Measurements from ENCODE around the gene MEIOB. TPM values are rescaled to one million over a fixed set of nuclear protein-coding genes. Genes with fewer than 3 reads are reported as not detected.

Gene MEIOB
- total RNA-seq, 1 experiment from 2014 or later: not detected

GRCh38 chr16:1879477-1879876 lies 7.5 kb upstream of the MEIOB start:
- Histone ChIP-seq H3K27ac (ENCODE audit: low read length) (no peak overlapping the region), H2AFZ (ENCODE audit: low read length) (no peak overlapping the region), H3K79me2 (ENCODE audit: low read length) (no peaks in the 10 kb centered on the region), H3K4me1 (ENCODE audit: insufficient read depth, low read length) (no peaks in the 10 kb centered on the region), H3K4me2 (ENCODE audit: low read length) (no peak overlapping the region), H3K9me2 (replicated peaks; ENCODE audit: low read length) (no peaks in the 10 kb centered on the region), H3K27me3 (ENCODE audit: low read length) (no peaks in the 10 kb centered on the region), H3K4me3 (ENCODE audit: low read length) (no peak overlapping the region), H3K36me3 (ENCODE audit: low read depth, low read length) (no peaks in the 10 kb centered on the region), H3K9me3 (ENCODE audit: low read length) (no peaks in the 10 kb centered on the region), H4K20me1 (ENCODE audit: low read length) (no peaks in the 10 kb centered on the region), H3F3A (ENCODE audit: low read length, unreplicated experiment) (no peaks in the 10 kb centered on the region), H3K9ac (ENCODE audit: low read length) (no peak overlapping the region)
- ATAC-seq (no peak), DNase-seq (no peak)
- intact Hi-C loops (cut with micrococcal nuclease): no loop called here
- TF ChIP-seq CTCF (conservative IDR thresholded peaks at IDR 0.05; ENCODE audit: low read depth, low read length): no peak
- no peak for TF ChIP-seq EZH2 (IDR thresholded peaks at IDR 0.05; ENCODE audit: low read length, unreplicated experiment)
- TF ChIP-seq EZH2phosphoT487 (IDR thresholded peaks at IDR 0.05; ENCODE audit: borderline replicate concordance, low read length): no peak
- BruUV-seq (replicated peaks): no TSS peak
- CTCF ChIA-PET: no interaction called here
- POLR2A ChIA-PET (ENCODE audit: unreplicated experiment): no interaction called here

- H2AFZ ChIP-seq (ENCODE audit: low read length): no peak overlapping the region
- TF ChIP-seq CTCF (conservative IDR thresholded peaks at IDR 0.05; ENCODE audit: low read depth, low read length) (no peak), EZH2 (IDR thresholded peaks at IDR 0.05; ENCODE audit: low read length, unreplicated experiment) (no peak), EZH2phosphoT487 (IDR thresholded peaks at IDR 0.05; ENCODE audit: borderline replicate concordance, low read length) (no peak)
- POLR2A ChIA-PET (ENCODE audit: unreplicated experiment): no interaction called here
Observed at GRCh38 chr16:1878256-1878655, 6.3 kb upstream of the MEIOB start.

DNA sequence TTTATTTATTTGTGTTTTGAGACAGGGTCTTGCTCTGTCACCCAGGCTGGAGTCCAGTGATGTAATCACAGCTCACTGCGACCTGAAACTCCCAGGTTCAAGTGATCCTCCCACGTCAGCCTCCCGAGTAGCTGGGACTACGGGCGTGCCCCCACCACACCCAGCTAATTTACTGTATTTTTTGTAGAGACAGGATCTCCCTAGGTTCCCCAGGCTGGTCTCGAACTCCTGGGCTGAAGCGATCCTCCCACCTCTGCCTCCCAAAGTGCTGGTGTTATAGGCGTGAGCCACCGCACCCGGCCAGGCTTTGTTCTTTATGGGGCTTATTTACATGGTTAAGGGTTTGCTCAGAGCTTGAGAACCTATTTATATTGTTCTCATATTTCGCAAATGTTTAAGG lies 5.8 kb upstream of the MEIOB start:
- H3K4me2 ChIP-seq (ENCODE audit: low read length): no peak overlapping the region
- H3K79me2 ChIP-seq (ENCODE audit: low read length): no peaks in the 10 kb centered on the region
- no peaks in the 10 kb centered on the region for H4K20me1 ChIP-seq (ENCODE audit: low read length)
- no peaks in the 10 kb centered on the region for H3K27me3 ChIP-seq (ENCODE audit: low read length)
- ATAC-seq (no peak), DNase-seq (peak; percentile 17)
- no TSS peak for BruUV-seq (replicated peaks)
- TF ChIP-seq EZH2 (IDR thresholded peaks at IDR 0.05; ENCODE audit: low read length, unreplicated experiment): no peak
- TF ChIP-seq CTCF (conservative IDR thresholded peaks at IDR 0.05; ENCODE audit: low read depth, low read length): no peak
- no peak for TF ChIP-seq EZH2phosphoT487 (IDR thresholded peaks at IDR 0.05; ENCODE audit: borderline replicate concordance, low read length)
- H3K36me3 ChIP-seq (ENCODE audit: low read depth, low read length): no peaks in the 10 kb centered on the region
- no peak overlapping the region for H3K27ac ChIP-seq (ENCODE audit: low read length)
- ChIA-PET CTCF (no interaction called here), POLR2A (ENCODE audit: unreplicated experiment) (no interaction called here)
- no peak overlapping the region for H3K4me3 ChIP-seq (ENCODE audit: low read length)
- no peaks in the 10 kb centered on the region for H3K9me2 ChIP-seq (replicated peaks; ENCODE audit: low read length)
- no peaks in the 10 kb centered on the region for H3K4me1 ChIP-seq (ENCODE audit: insufficient read depth, low read length)
- intact Hi-C loops (cut with micrococcal nuclease): no loop called here
- H3F3A ChIP-seq (ENCODE audit: low read length, unreplicated experiment): no peaks in the 10 kb centered on the region
- no peaks in the 10 kb centered on the region for H3K9me3 ChIP-seq (ENCODE audit: low read length)
- H2AFZ ChIP-seq (ENCODE audit: low read length): no peak overlapping the region
- H3K9ac ChIP-seq (ENCODE audit: low read length): no peak overlapping the region

More at GRCh38 chr16:1878256-1878655, 6.3 kb upstream of the MEIOB start:
- H3K27ac ChIP-seq (ENCODE audit: low read length): no peak overlapping the region
- ATAC-seq (no peak), DNase-seq (no peak)
- H3K79me2 ChIP-seq (ENCODE audit: low read length): no peaks in the 10 kb centered on the region
- no peaks in the 10 kb centered on the region for H3K27me3 ChIP-seq (ENCODE audit: low read length)
- H3F3A ChIP-seq (ENCODE audit: low read length, unreplicated experiment): no peaks in the 10 kb centered on the region
- H3K36me3 ChIP-seq (ENCODE audit: low read depth, low read length): no peaks in the 10 kb centered on the region
- H3K9ac ChIP-seq (ENCODE audit: low read length): no peak overlapping the region
- no peaks in the 10 kb centered on the region for H3K9me2 ChIP-seq (replicated peaks; ENCODE audit: low read length)
- CTCF ChIA-PET: no interaction called here
- no peaks in the 10 kb centered on the region for H3K9me3 ChIP-seq (ENCODE audit: low read length)
- intact Hi-C loops (cut with micrococcal nuclease): no loop called here
- H4K20me1 ChIP-seq (ENCODE audit: low read length): no peaks in the 10 kb centered on the region
- no peak overlapping the region for H3K4me3 ChIP-seq (ENCODE audit: low read length)
- H3K4me1 ChIP-seq (ENCODE audit: insufficient read depth, low read length): no peaks in the 10 kb centered on the region
- no peak overlapping the region for H3K4me2 ChIP-seq (ENCODE audit: low read length)
- BruUV-seq (replicated peaks): no TSS peak
